HEK293 (cell line): ENCODE measurements around the gene VSIG1.

Source experiments
- CTCF ChIA-PET: fragments of 350-600 bp; formaldehyde crosslinking; extraction: SDS; loops from one replicate; lab custom pipeline; 2021; ENCODE audit warnings: antibody characterized with exemption; lab: Yijun Ruan, JAX
- POLR2A ChIA-PET: fragments of 300-600 bp; formaldehyde crosslinking; extraction: SDS; loops from one replicate; lab custom pipeline; 2020; ENCODE audit warnings: antibody characterized with exemption, inconsistent platforms; lab: Yijun Ruan, JAX
- H3K27ac ChIP-seq: fragments of 200-500 bp; sonication (Bioruptor generic); 2 replicates; pipeline ENCODE4 v1.5.1; 2014; ENCODE audit warnings: low read depth, low read length, control low read depth, inconsistent platforms; ENCODE audit errors: extremely low read depth
- H3K36me3 ChIP-seq, 2 experiments: fragments of 200-500 bp in 1 of 2; sonication (Bioruptor generic) in 1 of 2; 1 replicate in 1 of 2; 2 replicates in 1 of 2; pipeline ENCODE4 v1.5.1; 2014 to 2017; ENCODE audit warnings: inconsistent platforms in 2 of 2, low read length in 2 of 2; ENCODE audit not compliant: control insufficient read depth in 2 of 2, insufficient read depth in 1 of 2
- H3K4me1 ChIP-seq: fragments of 200-500 bp; sonication (Bioruptor generic); 2 replicates; pipeline ENCODE4 v1.5.1; 2014; ENCODE audit warnings: mild to moderate bottlenecking, low read length, inconsistent platforms; ENCODE audit not compliant: control insufficient read depth, insufficient read depth
- H3K4me3 ChIP-seq: 2 replicates; pipeline ENCODE4 v1.5.1; 2011; ENCODE audit warnings: low read depth, mild to moderate bottlenecking, control low read depth, low read length, moderate library complexity
- H3K9me3 ChIP-seq: fragments of 200-500 bp; sonication (Bioruptor generic); 2 replicates; pipeline ENCODE4 v1.5.1; 2014; ENCODE audit warnings: low read depth, low read length, inconsistent platforms; ENCODE audit not compliant: control insufficient read depth, insufficient read depth
- CTCF ChIP-seq: fragments of 450-650 bp; formaldehyde crosslinking; IDR thresholded peaks from 2 replicates; pipeline ENCODE4 v1.5.1; 2016; ENCODE audit warnings: missing biosample characterization, missing genetic modification characterization
- GLI2 ChIP-seq: fragments of 450-650 bp; formaldehyde crosslinking; IDR thresholded peaks from 2 replicates; pipeline ENCODE4; 2017; ENCODE audit warnings: missing biosample characterization, missing genetic modification characterization, low read depth, borderline replicate concordance
- INSM2 ChIP-seq: fragments of 450-650 bp; formaldehyde crosslinking; IDR thresholded peaks from 2 replicates; pipeline ENCODE4 v1.5.1; 2016; ENCODE audit warnings: missing biosample characterization, missing genetic modification characterization
- REPIN1 ChIP-seq: fragments of 450-650 bp; formaldehyde crosslinking; IDR thresholded peaks from 2 replicates; pipeline ENCODE4 v1.5.1; 2017; ENCODE audit warnings: missing biosample characterization, missing genetic modification characterization, low read depth
- TRIM28 ChIP-seq: IDR thresholded peaks from 2 replicates; pipeline ENCODE4 v1.6.1; 2011; ENCODE audit warnings: low read length, control low read depth, borderline replicate concordance
- ZBTB21 ChIP-seq: fragments of 450-650 bp; formaldehyde crosslinking; IDR thresholded peaks from 2 replicates; pipeline ENCODE4 v1.5.1; 2017; ENCODE audit warnings: missing biosample characterization, missing genetic modification characterization
- ZFP3 ChIP-seq: fragments of 450-650 bp; formaldehyde crosslinking; IDR thresholded peaks from 2 replicates; pipeline ENCODE4 v1.5.1; 2016; ENCODE audit warnings: low read depth, missing biosample characterization, missing genetic modification characterization
- ZFP41 ChIP-seq: fragments of 450-650 bp; formaldehyde crosslinking; IDR thresholded peaks from 2 replicates; pipeline ENCODE4 v1.5.1; 2016; ENCODE audit warnings: missing biosample characterization, missing genetic modification characterization, borderline replicate concordance
- ZNF10 ChIP-seq: fragments of 450-650 bp; formaldehyde crosslinking; IDR thresholded peaks from 2 replicates; pipeline ENCODE4 v1.5.1; 2017; ENCODE audit warnings: missing biosample characterization, missing genetic modification characterization
- ZNF112 ChIP-seq: fragments of 450-650 bp; formaldehyde crosslinking; IDR thresholded peaks from 2 replicates; pipeline ENCODE4 v1.5.0; 2017; ENCODE audit warnings: missing biosample characterization, missing genetic modification characterization
- ZNF211 ChIP-seq: fragments of 450-650 bp; formaldehyde crosslinking; IDR thresholded peaks from 2 replicates; pipeline ENCODE4 v1.5.1; 2016; ENCODE audit warnings: low read depth, missing biosample characterization, missing genetic modification characterization
- ZNF221 ChIP-seq: fragments of 450-650 bp; formaldehyde crosslinking; IDR thresholded peaks from 2 replicates; pipeline ENCODE4 v1.5.1; 2017; ENCODE audit warnings: missing biosample characterization, missing genetic modification characterization, borderline replicate concordance
- ZNF280C ChIP-seq: fragments of 450-650 bp; formaldehyde crosslinking; IDR thresholded peaks from 2 replicates; pipeline ENCODE4 v1.5.1; 2016; ENCODE audit warnings: missing biosample characterization, missing genetic modification characterization
- ZNF311 ChIP-seq: fragments of 450-650 bp; formaldehyde crosslinking; IDR thresholded peaks from 2 replicates; pipeline ENCODE4 v1.5.1; 2017; ENCODE audit warnings: missing biosample characterization, missing genetic modification characterization, borderline replicate concordance
- ZNF350 ChIP-seq: fragments of 450-650 bp; formaldehyde crosslinking; IDR thresholded peaks from 2 replicates; pipeline ENCODE4 v1.5.0; 2017; ENCODE audit warnings: missing biosample characterization, mild to moderate bottlenecking, missing genetic modification characterization
- ZNF433 ChIP-seq: fragments of 450-650 bp; formaldehyde crosslinking; IDR thresholded peaks from 2 replicates; pipeline ENCODE4 v1.5.1; 2016; ENCODE audit warnings: missing biosample characterization, missing genetic modification characterization, low read depth
- ZNF449 ChIP-seq: fragments of 450-650 bp; formaldehyde crosslinking; IDR thresholded peaks from 2 replicates; pipeline ENCODE4 v1.5.1; 2017; ENCODE audit warnings: missing biosample characterization, mild to moderate bottlenecking, missing genetic modification characterization, moderate library complexity
- ZNF610 ChIP-seq: fragments of 450-650 bp; formaldehyde crosslinking; IDR thresholded peaks from 2 replicates; pipeline ENCODE4 v1.5.1; 2016; ENCODE audit warnings: missing biosample characterization, missing genetic modification characterization, borderline replicate concordance
- ZNF654 ChIP-seq: fragments of 450-650 bp; formaldehyde crosslinking; IDR thresholded peaks from 2 replicates; pipeline ENCODE4 v1.5.1; 2016; ENCODE audit warnings: low read depth, missing biosample characterization, missing genetic modification characterization
- ZNF664 ChIP-seq: fragments of 450-650 bp; formaldehyde crosslinking; IDR thresholded peaks from 2 replicates; pipeline ENCODE4 v1.5.1; 2016; ENCODE audit warnings: missing biosample characterization, missing genetic modification characterization
- ZSCAN5A ChIP-seq: fragments of 450-650 bp; formaldehyde crosslinking; IDR thresholded peaks from 2 replicates; pipeline ENCODE4 v1.5.1; 2016; ENCODE audit warnings: missing biosample characterization, missing genetic modification characterization

VSIG1 gene

GRCh38 chrX:108001218-108001814 is 43.5 kb upstream of the VSIG1 start:
- POLR2A ChIA-PET, result no interaction called here
- TF ChIP-seq CTCF (tag by site-specific recombination), result peak; percentile 42; the same call in 1 of the 2 replicates
- 0 out of 2 replicates have a peak, but pooled peaks have one; percentile 47 for TF ChIP-seq ZNF610
- TF ChIP-seq ZNF654 (tag by site-specific recombination), result peak; percentile 72
- 0 out of 2 replicates have a peak, but pooled peaks have one; percentile 39 for TF ChIP-seq TRIM28
- no peak for TF ChIP-seq ZFP41 (tag by site-specific recombination)
- no peak for TF ChIP-seq ZNF112
- TF ChIP-seq, all 188 proteins: peak for 4
- no peaks in the 10 kb centered on the region for H3K4me1 ChIP-seq
- no peak overlapping the region for H3K4me3 ChIP-seq
- H3K36me3 ChIP-seq, result no peaks in the 10 kb centered on the region
- no peaks in the 10 kb centered on the region; the same call in 1 of the 2 replicates for H3K9me3 ChIP-seq
- H3K27ac ChIP-seq, result no peak overlapping the region
- CTCF ChIA-PET, result interaction anchor here (0.6 to 2.7 kb wide), 12 partner anchors 8 to 1107 kb away, joined by 3 to 11 read pairs (median 4); no protein-coding TSS in a partner anchor

GRCh38 chrX:108018656-108019381 is 26.0 kb upstream of the VSIG1 start:
- POLR2A ChIA-PET, result no interaction called here
- Histone ChIP-seq H3K36me3 (no peaks in the 10 kb centered on the region), H3K9me3 (peaks cover 2% of the 10 kb centered on the region), H3K4me3 (no peak overlapping the region), H3K27ac (no peak overlapping the region), H3K4me1 (no peaks in the 10 kb centered on the region)
- no peak for TF ChIP-seq ZFP3 (tag by site-specific recombination)
- TF ChIP-seq ZNF433 (tag by site-specific recombination), result no peak
- no peak for TF ChIP-seq ZNF280C (tag by site-specific recombination)
- TF ChIP-seq GLI2 (tag by site-specific recombination), result no peak
- TF ChIP-seq ZSCAN5A (tag by site-specific recombination), result no peak
- no peak for TF ChIP-seq ZNF449 (tag by site-specific recombination)
- no peak for TF ChIP-seq ZNF221 (tag by site-specific recombination)
- TF ChIP-seq ZNF664 (tag by site-specific recombination), result no peak
- no peak for TF ChIP-seq ZNF10 (tag by site-specific recombination)
- no peak for TF ChIP-seq INSM2
- no peak for TF ChIP-seq ZNF211 (tag by site-specific recombination)
- TF ChIP-seq ZNF311 (tag by site-specific recombination), result no peak
- TF ChIP-seq ZBTB21 (tag by site-specific recombination), result no peak
- no peak for TF ChIP-seq ZNF350 (tag by site-specific recombination)
- TF ChIP-seq REPIN1 (tag by site-specific recombination), result no peak
- CTCF ChIA-PET, result interaction anchor here (0.7 kb wide), 1 partner anchor 51 kb away, joined by 3 read pairs; no protein-coding TSS in a partner anchor
